Suprapubic skin (tissue), 4 donors: Measurements from ENCODE around the gene CCDC7. TPM values are rescaled to one million over a fixed set of nuclear protein-coding genes. Genes with fewer than 3 reads are reported as not detected.

Experiments used
- DNase-seq, 2 donors: peaks; one replicate each; pipeline ENCODE4 v3.0.0-alpha.2; 2019; ENCODE audit warnings: low spot score in 2 of 2
- H3K27ac ChIP-seq: fragments of 200-600 bp; sonication (generic); one replicate; pipeline ENCODE4 v1.5.1; 2019
- H3K27me3 ChIP-seq: fragments of 200-600 bp; sonication (generic); one replicate; pipeline ENCODE4 v1.5.1; 2019
- H3K36me3 ChIP-seq: fragments of 200-600 bp; sonication (generic); one replicate; pipeline ENCODE4 v1.5.1; 2019
- H3K4me1 ChIP-seq: fragments of 200-600 bp; sonication (generic); one replicate; pipeline ENCODE4 v1.5.1; 2019
- H3K4me3 ChIP-seq: fragments of 200-600 bp; sonication (generic); one replicate; pipeline ENCODE4 v1.5.1; 2019; ENCODE audit warnings: mild to moderate bottlenecking
- H3K9me3 ChIP-seq: fragments of 200-600 bp; sonication (generic); one replicate; pipeline ENCODE4 v1.5.1; 2019
- EP300 ChIP-seq: sonication (generic); formaldehyde crosslinking; IDR thresholded peaks from one replicate; pipeline ENCODE4 v1.6.1; 2017; ENCODE audit warnings: antibody characterized with exemption
- POLR2A ChIP-seq, 2 donors: fragments of 450-650 bp; IDR thresholded peaks; one replicate each; pipeline ENCODE4 v1.6.1; 2017; ENCODE audit warnings: antibody characterized with exemption in 2 of 2, mild to moderate bottlenecking in 2 of 2, moderate library complexity in 2 of 2
- POLR2AphosphoS5 ChIP-seq, 3 donors: sonication (generic); formaldehyde crosslinking; IDR thresholded peaks; one replicate each; pipeline ENCODE4 v1.6.1; 2017; ENCODE audit warnings: antibody characterized with exemption in 3 of 3
- WGBS: methylation state at CpG from one replicate; pipeline ENCODE4 v1.1.5; 2018; 5-methylcytosine and 5-hydroxymethylcytosine counted together
- total RNA-seq, 4 donors: library from RNA; depleted of rRNA; stranded (reverse); fragments of >200 nt; gene quantifications; one replicate each; pipeline ENCODE4 v1.1.0, GENCODE V29; 2016
- TF ChIP-seq, protein P1 (sequence below), 2 donors: fragments of 200-600 bp in 1 of 2; fragments of 450-650 bp in 1 of 2; sonication (generic) in 1 of 2; IDR thresholded peaks; one replicate each; pipeline ENCODE4 v1.5.1; 2016 to 2019; ENCODE audit warnings: antibody characterized with exemption in 2 of 2, mild to moderate bottlenecking in 1 of 2, moderate library complexity in 1 of 2

The CCDC7 gene
- total RNA-seq, 4 donors from 2014 or later = 4.6 to 10.1 (median 7.6) TPM

DNA sequence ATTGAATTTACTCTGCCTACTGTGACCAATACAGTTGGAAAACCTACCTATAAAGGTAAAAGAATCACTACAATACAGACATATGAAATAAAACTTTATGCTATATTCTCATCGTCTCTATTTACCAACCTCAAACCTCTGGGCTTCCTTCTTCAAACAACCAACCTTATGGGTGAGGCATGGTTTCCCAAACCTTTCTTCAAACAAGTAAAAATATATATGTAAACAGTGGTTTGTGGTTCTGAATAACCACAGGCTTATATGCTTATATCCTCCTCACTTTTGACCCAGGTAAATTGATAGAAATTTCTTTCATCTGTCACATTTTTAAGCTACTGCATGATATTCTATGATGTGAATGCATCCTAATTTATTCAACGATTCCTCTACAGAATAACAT, 408.5 kb downstream of the CCDC7 start:
- TF ChIP-seq POLR2AphosphoS5 (IDR thresholded peaks at IDR 0.05) (no peak), EP300 (no peak), POLR2A (IDR thresholded peaks at IDR 0.05) (no peak)
- TF ChIP-seq, protein P1, sequence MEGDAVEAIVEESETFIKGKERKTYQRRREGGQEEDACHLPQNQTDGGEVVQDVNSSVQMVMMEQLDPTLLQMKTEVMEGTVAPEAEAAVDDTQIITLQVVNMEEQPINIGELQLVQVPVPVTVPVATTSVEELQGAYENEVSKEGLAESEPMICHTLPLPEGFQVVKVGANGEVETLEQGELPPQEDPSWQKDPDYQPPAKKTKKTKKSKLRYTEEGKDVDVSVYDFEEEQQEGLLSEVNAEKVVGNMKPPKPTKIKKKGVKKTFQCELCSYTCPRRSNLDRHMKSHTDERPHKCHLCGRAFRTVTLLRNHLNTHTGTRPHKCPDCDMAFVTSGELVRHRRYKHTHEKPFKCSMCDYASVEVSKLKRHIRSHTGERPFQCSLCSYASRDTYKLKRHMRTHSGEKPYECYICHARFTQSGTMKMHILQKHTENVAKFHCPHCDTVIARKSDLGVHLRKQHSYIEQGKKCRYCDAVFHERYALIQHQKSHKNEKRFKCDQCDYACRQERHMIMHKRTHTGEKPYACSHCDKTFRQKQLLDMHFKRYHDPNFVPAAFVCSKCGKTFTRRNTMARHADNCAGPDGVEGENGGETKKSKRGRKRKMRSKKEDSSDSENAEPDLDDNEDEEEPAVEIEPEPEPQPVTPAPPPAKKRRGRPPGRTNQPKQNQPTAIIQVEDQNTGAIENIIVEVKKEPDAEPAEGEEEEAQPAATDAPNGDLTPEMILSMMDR (IDR thresholded peaks at IDR 0.05) = no peak

DNA sequence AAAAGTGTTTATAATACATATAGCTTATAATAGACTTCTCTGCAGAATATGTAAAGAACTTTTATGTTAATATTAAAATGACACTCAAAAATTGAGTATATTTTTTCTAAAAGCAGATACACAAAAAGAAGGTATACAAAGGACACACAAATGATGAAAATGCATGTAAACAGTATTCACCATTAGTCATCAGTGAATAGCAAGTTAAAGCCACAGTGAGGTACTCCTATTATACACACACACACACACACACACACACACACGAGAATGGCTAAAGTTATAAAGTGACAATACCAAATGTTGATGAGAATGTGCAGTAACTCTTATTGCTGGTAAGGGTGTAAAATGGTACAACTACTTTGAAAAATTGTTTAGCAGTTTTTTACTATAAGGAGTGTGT, 419.2 kb downstream of the CCDC7 start:
- Histone ChIP-seq H3K9me3 (no peaks in the 10 kb centered on the region), H3K4me3 (no peak overlapping the region), H3K27me3 (no peaks in the 10 kb centered on the region), H3K4me1 (no peaks in the 10 kb centered on the region), H3K36me3 (no peaks in the 10 kb centered on the region), H3K27ac (no peak overlapping the region)
- no peak for DNase-seq
- WGBS = 95% methylated on average over 1 of the region's 1 CpG
- TF ChIP-seq POLR2A (IDR thresholded peaks at IDR 0.05) = no peak
- no peak for TF ChIP-seq EP300
- TF ChIP-seq, protein P1 (IDR thresholded peaks at IDR 0.05) = no peak
- no peak for TF ChIP-seq POLR2AphosphoS5 (IDR thresholded peaks at IDR 0.05)

More for the DNA sequence above, 408.5 kb downstream of the CCDC7 start:
- 89% methylated on average over 2 of the region's 2 CpGs for WGBS
- Histone ChIP-seq H3K27ac (no peak overlapping the region), H3K27me3 (no peaks in the 10 kb centered on the region), H3K36me3 (peaks cover 3% of the 10 kb centered on the region), H3K4me1 (no peaks in the 10 kb centered on the region), H3K9me3 (no peaks in the 10 kb centered on the region), H3K4me3 (no peak overlapping the region)
- no peak for DNase-seq

GRCh38 chr10:32877915-32878314, 432.0 kb downstream of the CCDC7 start:
- Histone ChIP-seq H3K27ac (no peak overlapping the region), H3K27me3 (no peaks in the 10 kb centered on the region), H3K4me3 (no peak overlapping the region), H3K4me1 (no peaks in the 10 kb centered on the region), H3K36me3 (no peaks in the 10 kb centered on the region), H3K9me3 (no peaks in the 10 kb centered on the region)
- TF ChIP-seq EP300 (no peak), POLR2AphosphoS5 (IDR thresholded peaks at IDR 0.05) (no peak), POLR2A (IDR thresholded peaks at IDR 0.05) (no peak)
- TF ChIP-seq, protein P1 (IDR thresholded peaks at IDR 0.05) = no peak
- DNase-seq = no peak

DNA sequence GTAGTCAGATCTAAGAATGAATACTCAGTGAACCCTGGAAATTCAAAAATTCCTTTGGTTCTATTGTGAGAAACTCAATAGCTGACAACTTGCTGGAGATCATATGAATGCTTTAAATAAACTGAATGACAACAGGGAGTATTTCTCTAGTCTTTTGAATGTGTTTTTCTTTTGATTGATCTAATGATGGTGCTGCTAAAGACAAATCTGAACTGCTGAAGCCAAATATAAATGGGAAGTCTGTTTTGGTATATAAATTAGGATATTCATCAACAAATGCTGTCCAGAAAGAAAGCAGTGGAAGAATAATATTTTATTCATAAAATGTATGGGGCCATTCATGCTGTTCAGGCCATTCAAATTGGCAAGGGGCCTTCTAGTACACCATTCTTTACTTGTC, 432.7 kb downstream of the CCDC7 start:
- H3K27ac ChIP-seq = no peak overlapping the region
- no peak for DNase-seq
- no peak for TF ChIP-seq EP300
- TF ChIP-seq, protein P1 (IDR thresholded peaks at IDR 0.05) = no peak
- TF ChIP-seq POLR2A (IDR thresholded peaks at IDR 0.05) = no peak
- no peaks in the 10 kb centered on the region for H3K4me1 ChIP-seq
- H3K4me3 ChIP-seq = no peak overlapping the region
- H3K9me3 ChIP-seq = no peaks in the 10 kb centered on the region
- no peaks in the 10 kb centered on the region for H3K27me3 ChIP-seq
- no peaks in the 10 kb centered on the region for H3K36me3 ChIP-seq

DNA sequence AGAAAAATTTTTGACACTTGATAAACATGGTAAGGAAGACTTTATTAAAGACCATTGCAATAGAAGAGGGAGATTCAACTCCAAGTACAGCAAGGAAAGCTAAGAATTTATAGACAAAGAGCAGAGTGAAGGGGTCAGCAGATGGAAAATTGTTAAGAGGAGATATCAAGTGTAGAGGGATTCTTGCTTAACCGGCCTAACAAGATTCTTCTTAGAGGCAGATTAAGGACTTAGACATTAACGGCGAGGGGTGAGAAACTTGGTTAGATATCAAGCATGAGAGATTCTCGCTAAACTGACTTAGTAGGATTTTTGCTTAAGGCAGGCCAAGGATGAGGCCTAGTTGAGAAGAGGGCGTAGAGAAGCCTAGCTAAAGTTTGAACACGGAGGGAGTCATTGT, 436.1 kb downstream of the CCDC7 start:
- H3K4me3 ChIP-seq = no peak overlapping the region
- DNase-seq = no peak
- no peak for TF ChIP-seq POLR2A (IDR thresholded peaks at IDR 0.05)
- TF ChIP-seq, protein P1 (IDR thresholded peaks at IDR 0.05) = no peak
- no peak for TF ChIP-seq EP300
- TF ChIP-seq POLR2AphosphoS5 (IDR thresholded peaks at IDR 0.05) = no peak
- H3K4me1 ChIP-seq = no peaks in the 10 kb centered on the region
- 82% methylated on average over 6 of the region's 6 CpGs for WGBS
- no peaks in the 10 kb centered on the region for H3K27me3 ChIP-seq
- H3K36me3 ChIP-seq = no peaks in the 10 kb centered on the region
- H3K9me3 ChIP-seq = no peaks in the 10 kb centered on the region
- no peak overlapping the region for H3K27ac ChIP-seq
